ENCODE results near the gene MACROD2. TPM values are rescaled to one million over a fixed set of nuclear protein-coding genes. Genes with fewer than 3 reads are reported as not detected.

MACROD2 gene
- polyA plus RNA-seq, 1 experiment: 0.47 TPM

DNA sequence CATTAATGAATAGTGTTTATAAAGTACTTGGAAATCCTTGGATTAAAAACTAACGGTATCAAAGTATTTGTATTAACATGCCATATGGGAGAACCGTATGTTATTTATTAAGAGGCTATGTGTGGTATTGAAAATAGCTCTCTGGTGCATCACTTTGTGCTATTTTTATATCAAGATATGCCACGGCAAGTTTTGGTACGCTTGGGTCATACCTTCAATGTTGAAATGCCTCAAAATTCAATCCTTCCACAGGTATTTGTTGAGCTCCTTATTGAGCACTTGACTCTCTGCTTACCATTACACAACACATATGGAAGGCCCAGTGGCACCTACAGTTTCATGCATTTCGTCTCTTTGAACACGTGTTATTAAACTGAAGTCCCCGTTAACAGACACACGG is 1930.1 kb downstream of the MACROD2 start:
- ChIA-PET CTCF (no interaction called here), POLR2A (no interaction called here)
- no peak overlapping the region for H3K4me3 ChIP-seq (ENCODE audit: low read depth, low read length)
- no peaks in the 10 kb centered on the region for H3K27me3 ChIP-seq (ENCODE audit: control insufficient read depth, insufficient read depth, low read length)
- DNase-seq (ENCODE audit: low read depth): no peak
- TF ChIP-seq, protein P1, sequence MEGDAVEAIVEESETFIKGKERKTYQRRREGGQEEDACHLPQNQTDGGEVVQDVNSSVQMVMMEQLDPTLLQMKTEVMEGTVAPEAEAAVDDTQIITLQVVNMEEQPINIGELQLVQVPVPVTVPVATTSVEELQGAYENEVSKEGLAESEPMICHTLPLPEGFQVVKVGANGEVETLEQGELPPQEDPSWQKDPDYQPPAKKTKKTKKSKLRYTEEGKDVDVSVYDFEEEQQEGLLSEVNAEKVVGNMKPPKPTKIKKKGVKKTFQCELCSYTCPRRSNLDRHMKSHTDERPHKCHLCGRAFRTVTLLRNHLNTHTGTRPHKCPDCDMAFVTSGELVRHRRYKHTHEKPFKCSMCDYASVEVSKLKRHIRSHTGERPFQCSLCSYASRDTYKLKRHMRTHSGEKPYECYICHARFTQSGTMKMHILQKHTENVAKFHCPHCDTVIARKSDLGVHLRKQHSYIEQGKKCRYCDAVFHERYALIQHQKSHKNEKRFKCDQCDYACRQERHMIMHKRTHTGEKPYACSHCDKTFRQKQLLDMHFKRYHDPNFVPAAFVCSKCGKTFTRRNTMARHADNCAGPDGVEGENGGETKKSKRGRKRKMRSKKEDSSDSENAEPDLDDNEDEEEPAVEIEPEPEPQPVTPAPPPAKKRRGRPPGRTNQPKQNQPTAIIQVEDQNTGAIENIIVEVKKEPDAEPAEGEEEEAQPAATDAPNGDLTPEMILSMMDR (IDR thresholded peaks at IDR 0.05; ENCODE audit: insufficient read depth, low read depth, low read length): no peak
- H3K36me3 ChIP-seq (ENCODE audit: control insufficient read depth, insufficient read depth, low read length): no peaks in the 10 kb centered on the region

DNA sequence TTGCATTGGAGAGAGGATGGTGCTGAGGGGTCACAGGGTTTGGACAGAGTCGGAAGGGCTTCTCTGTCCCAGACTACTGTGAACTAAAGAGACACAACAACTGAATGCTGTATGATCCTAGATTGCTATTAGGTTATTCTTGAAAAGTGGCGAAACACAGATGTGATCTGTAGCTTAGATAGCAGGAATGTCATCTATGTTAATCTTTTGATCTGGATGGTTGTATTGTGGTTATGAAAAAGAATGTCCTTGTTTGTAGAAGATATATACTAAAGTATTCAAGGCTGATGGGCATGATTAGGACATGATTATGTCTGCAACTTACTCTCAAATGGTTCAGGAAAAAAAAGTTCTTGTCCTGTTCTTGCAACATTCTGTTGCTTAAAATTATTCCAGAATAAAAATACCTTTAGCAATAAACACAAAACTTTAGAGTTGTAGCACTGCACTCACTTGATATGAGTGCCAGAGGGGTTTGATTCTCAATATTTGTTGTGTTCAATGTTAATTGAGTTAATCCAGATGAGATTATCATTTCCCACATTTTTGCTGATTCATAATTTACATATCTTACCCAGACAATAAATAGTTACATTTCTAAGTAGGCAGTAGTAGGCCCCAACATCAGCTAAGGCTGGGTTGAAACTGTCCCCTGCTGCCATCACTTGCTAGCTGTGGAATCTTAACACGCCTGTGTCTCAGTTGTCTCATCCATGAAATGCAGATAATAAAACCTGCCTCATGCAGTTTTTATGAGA is 1932.8 kb downstream of the MACROD2 start:
- Histone ChIP-seq H3K27me3 (ENCODE audit: control insufficient read depth, insufficient read depth, low read length) (no peaks in the 10 kb centered on the region), H3K36me3 (ENCODE audit: control insufficient read depth, insufficient read depth, low read length) (no peaks in the 10 kb centered on the region), H3K4me3 (ENCODE audit: low read depth, low read length) (no peak overlapping the region)
- POLR2A ChIA-PET: no interaction called here
- CTCF ChIA-PET: no interaction called here
- no peak for DNase-seq (ENCODE audit: low read depth)
- TF ChIP-seq, protein P1 (IDR thresholded peaks at IDR 0.05; ENCODE audit: insufficient read depth, low read depth, low read length): no peak

DNA sequence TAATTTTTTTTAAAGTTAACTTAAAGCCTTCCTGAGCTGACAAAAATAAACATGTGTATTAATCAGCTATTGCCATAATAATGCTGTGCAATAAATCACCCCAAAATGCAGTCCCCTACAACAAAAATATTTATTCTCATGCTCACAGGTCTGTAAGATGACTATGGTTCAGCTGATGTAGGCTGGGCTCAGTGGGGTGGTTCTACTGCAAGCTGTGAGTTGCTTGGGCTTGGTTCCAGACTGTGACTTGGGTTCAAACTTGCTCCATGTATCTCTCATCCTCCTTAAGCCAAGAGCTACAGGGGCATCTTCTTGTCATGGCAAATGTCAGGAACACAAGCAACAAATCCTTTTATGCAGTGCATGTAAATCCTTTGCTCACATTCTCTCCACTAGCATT is 1933.6 kb downstream of the MACROD2 start:
- no peak for DNase-seq (ENCODE audit: low read depth)
- CTCF ChIA-PET: no interaction called here
- TF ChIP-seq, protein P1 (IDR thresholded peaks at IDR 0.05; ENCODE audit: insufficient read depth, low read depth, low read length): no peak
- H3K27me3 ChIP-seq (ENCODE audit: control insufficient read depth, insufficient read depth, low read length): no peaks in the 10 kb centered on the region
- no peaks in the 10 kb centered on the region for H3K36me3 ChIP-seq (ENCODE audit: control insufficient read depth, insufficient read depth, low read length)
- POLR2A ChIA-PET: no interaction called here
- no peak overlapping the region for H3K4me3 ChIP-seq (ENCODE audit: low read depth, low read length)

DNA sequence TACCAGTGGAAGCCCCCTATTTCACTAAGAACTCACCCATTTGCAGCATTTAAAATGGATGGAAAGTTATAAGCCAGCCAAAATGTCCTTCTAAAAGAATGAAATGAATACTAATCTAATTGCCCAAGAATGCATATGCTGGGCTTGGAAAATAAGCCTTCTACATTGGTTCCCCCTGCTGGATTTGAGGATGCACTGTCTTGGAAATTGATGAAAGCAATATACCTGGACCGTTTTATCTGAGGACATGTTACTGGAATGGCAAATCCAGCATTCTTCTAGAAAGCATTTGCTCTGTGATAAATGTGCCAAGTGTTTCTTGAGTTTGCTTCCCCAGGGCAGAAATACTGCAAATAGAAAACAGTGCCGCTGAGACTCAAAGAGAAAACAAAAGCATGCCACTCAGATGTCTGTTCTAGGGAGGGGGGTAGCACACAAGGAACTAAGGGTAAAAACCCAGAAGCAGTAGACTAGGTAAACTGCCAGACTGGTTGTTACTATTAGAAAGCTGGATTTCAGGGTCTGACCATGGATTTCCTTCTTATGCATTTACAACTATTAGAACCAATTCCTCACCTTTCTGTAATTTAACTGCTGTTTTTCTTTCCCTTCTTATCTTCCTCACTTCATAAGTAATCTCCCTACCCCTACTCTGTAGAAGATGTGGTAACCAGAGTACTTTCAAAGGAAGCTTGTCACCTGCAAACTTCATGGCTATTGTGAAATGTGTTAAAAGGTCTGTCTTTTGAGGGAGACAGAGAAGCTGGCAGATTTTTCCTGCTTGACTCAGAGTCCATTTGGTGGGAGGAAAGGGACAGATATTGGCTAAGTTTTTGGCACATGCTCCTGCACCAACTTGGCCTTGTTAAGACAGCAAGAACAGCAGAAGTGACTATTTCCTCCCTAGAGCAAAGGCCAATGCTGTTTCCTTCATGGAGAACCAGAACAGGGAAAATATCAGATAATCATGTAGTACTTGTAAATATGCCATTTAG is 1935.3 kb downstream of the MACROD2 start:
- TF ChIP-seq, protein P1 (IDR thresholded peaks at IDR 0.05; ENCODE audit: insufficient read depth, low read depth, low read length): peak; percentile 64
- peak; percentile 11 for DNase-seq (ENCODE audit: low read depth)
- CTCF ChIA-PET: interaction anchor here (0.6 to 0.9 kb wide), 2 partner anchors 555 to 1597 kb away, joined by 3 read pairs; no protein-coding TSS in a partner anchor
- POLR2A ChIA-PET: interaction anchor here (0.6 kb wide), 1 partner anchor 754 kb away, joined by 3 read pairs; no protein-coding TSS in a partner anchor
- Histone ChIP-seq H3K4me3 (ENCODE audit: low read depth, low read length) (no peak overlapping the region), H3K36me3 (ENCODE audit: control insufficient read depth, insufficient read depth, low read length) (no peaks in the 10 kb centered on the region), H3K27me3 (ENCODE audit: control insufficient read depth, insufficient read depth, low read length) (no peaks in the 10 kb centered on the region)

DNA sequence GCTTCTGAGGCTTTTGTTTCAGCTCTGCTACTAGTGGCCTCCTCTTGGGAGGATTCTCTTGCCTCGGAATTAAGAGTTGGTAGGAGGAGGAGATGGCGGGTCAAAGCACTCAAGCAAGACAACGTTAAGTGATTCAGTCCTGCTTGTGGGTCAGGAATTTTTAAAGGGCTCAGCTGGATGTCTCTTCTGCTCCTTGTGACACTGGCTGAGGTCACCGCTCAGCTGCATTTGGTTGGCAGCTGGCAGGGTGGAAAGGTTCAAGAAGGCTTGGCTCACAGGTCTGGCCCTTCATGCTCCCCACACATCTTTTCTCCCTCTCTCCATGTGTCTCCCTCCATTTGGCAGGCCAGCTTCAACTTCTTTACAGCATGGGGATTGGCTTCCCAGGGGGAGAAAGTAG is 1936.6 kb downstream of the MACROD2 start:
- H3K4me3 ChIP-seq (ENCODE audit: low read depth, low read length): no peak overlapping the region
- no peak for DNase-seq (ENCODE audit: low read depth)
- H3K27me3 ChIP-seq (ENCODE audit: control insufficient read depth, insufficient read depth, low read length): no peaks in the 10 kb centered on the region
- TF ChIP-seq, protein P1 (IDR thresholded peaks at IDR 0.05; ENCODE audit: insufficient read depth, low read depth, low read length): no peak
- POLR2A ChIA-PET: no interaction called here
- H3K36me3 ChIP-seq (ENCODE audit: control insufficient read depth, insufficient read depth, low read length): no peaks in the 10 kb centered on the region
- CTCF ChIA-PET: interaction anchor here (0.6 kb wide), 1 partner anchor 260 kb away, joined by 4 read pairs; no protein-coding TSS in a partner anchor

Data from BJ (cell line).